Caco-2 (cell line): ENCODE data around the gene SLC9C2. TPM values are rescaled to one million over a fixed set of nuclear protein-coding genes. Genes with fewer than 3 reads are reported as not detected.

Experiments
- BruUV-seq: library from RNA; stranded (reverse); fragments of 400-500 nt; replicated peaks from 2 replicates; lab custom pipeline; 2021; lab: Mats Ljungman, UMichigan
- CTCF ChIA-PET: fragments of 300-600 bp; sonication (Branson Sonifier 250); formaldehyde crosslinking; loops from one replicate; lab custom pipeline; 2022; ENCODE audit warnings: antibody characterized with exemption; lab: Charles Lee
- POLR2A ChIA-PET: fragments of 300-600 bp; sonication (Branson Sonifier 250); formaldehyde crosslinking; loops from one replicate; lab custom pipeline; 2022; ENCODE audit warnings: antibody characterized with exemption; lab: Charles Lee
- DNase-seq, 2 experiments: peaks; one replicate each; pipeline versions ENCODE4 v3.0.0 to v3.0.0-alpha.2; 2020 to 2022
- H3K27me3 ChIP-seq: replicated peaks from 2 replicates; pipeline ENCODE4 v1.6.0; 2011; ENCODE audit warnings: low read length; ENCODE audit not compliant: control insufficient read depth, insufficient read depth
- H3K36me3 ChIP-seq: 2 replicates; pipeline ENCODE4 v1.5.1; 2011; ENCODE audit warnings: low read length; ENCODE audit not compliant: control insufficient read depth, insufficient read depth
- H3K4me1 ChIP-seq: fragments of 250-450 bp; sonication (Bioruptor Pico); 2 replicates; pipeline ENCODE4 v1.5.1; 2020; ENCODE audit warnings: mild to moderate bottlenecking
- H3K4me3 ChIP-seq: 2 replicates; pipeline ENCODE4 v1.5.1; 2011; ENCODE audit warnings: low read depth, mild to moderate bottlenecking, control low read depth, low read length
- H3K9me3 ChIP-seq: fragments of 250-450 bp; sonication (Bioruptor Pico); 2 replicates; pipeline ENCODE4 v1.5.1; 2020; ENCODE audit warnings: mild to moderate bottlenecking, moderate library complexity
- H3K27ac Mint-ChIP-seq: one replicate; pipeline ENCODE4 v1.8.0; 2022; ENCODE audit warnings: mixed read lengths; ENCODE audit not compliant: unreplicated experiment
- H3K27me3 Mint-ChIP-seq: one replicate; pipeline ENCODE4 v1.8.0; 2022; ENCODE audit warnings: mixed read lengths; ENCODE audit not compliant: insufficient read depth, unreplicated experiment
- H3K36me3 Mint-ChIP-seq: one replicate; pipeline ENCODE4 v1.8.0; 2022; ENCODE audit warnings: mild to moderate bottlenecking, mixed read lengths; ENCODE audit not compliant: insufficient read depth, unreplicated experiment
- H3K4me1 Mint-ChIP-seq: one replicate; pipeline ENCODE4 v1.8.0; 2022; ENCODE audit warnings: low read depth, mixed read lengths; ENCODE audit not compliant: unreplicated experiment
- H3K4me3 Mint-ChIP-seq: one replicate; pipeline ENCODE4 v1.8.0; 2022; ENCODE audit warnings: mild to moderate bottlenecking, moderate library complexity, mixed read lengths; ENCODE audit not compliant: unreplicated experiment
- H3K9me3 Mint-ChIP-seq: one replicate; pipeline ENCODE4 v1.8.0; 2022; ENCODE audit warnings: mixed read lengths; ENCODE audit not compliant: unreplicated experiment
- intact Hi-C: fragments of 100-400 bp; cut with micrococcal nuclease; formaldehyde crosslinking; loops from one replicate; pipeline ENCODE4 v1.10.0; 2022; ENCODE audit not compliant: unreplicated experiment
- total RNA-seq: library from RNA; stranded (reverse); gene quantifications from 2 replicates; pipeline ENCODE4 v1.2.3, GENCODE V29; 2022
- TF ChIP-seq, protein P1 (sequence below), 2 experiments: fragments of 200-600 bp in 1 of 2; IDR thresholded peaks; 1 replicate in 1 of 2; 2 replicates in 1 of 2; pipeline versions ENCODE4 v1.5.1 to v1.8.0; 2011 to 2022; ENCODE audit warnings: antibody characterized with exemption in 1 of 2, control low read depth in 1 of 2, inconsistent platforms in 1 of 2, low read depth in 1 of 2, low read length in 1 of 2, mild to moderate bottlenecking in 1 of 2, moderate library complexity in 1 of 2; ENCODE audit not compliant: insufficient read depth in 1 of 2, severe bottlenecking in 1 of 2, unreplicated experiment in 1 of 2

The SLC9C2 gene
- total RNA-seq, 1 experiment from 2014 or later, result not detected

DNA sequence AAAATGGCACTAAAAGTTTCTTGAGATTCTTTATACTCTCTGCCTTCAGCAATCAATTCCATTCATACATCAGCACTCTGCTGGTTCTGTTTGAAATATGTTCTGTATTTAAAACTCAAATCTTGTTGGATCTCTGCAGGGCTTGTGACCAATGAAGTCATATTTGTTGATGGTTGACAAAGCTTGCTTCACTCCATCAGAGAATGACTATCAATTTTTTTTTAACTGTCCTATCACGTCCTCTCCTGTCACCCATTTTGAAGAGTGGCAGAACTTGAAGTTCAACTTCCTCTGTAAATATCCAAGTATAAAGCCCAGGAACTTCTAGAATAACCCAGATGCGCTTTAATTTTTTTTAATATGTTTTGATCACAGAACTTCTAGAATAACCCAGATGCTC, 114.9 kb downstream of the SLC9C2 start:
- H3K27ac Mint-ChIP-seq, result no peak overlapping the region
- POLR2A ChIA-PET, result interaction anchor here (1.0 kb wide), 1 partner anchor 380 kb away, joined by 3 read pairs; the partner anchor contains the start of gene ZBTB37

DNA sequence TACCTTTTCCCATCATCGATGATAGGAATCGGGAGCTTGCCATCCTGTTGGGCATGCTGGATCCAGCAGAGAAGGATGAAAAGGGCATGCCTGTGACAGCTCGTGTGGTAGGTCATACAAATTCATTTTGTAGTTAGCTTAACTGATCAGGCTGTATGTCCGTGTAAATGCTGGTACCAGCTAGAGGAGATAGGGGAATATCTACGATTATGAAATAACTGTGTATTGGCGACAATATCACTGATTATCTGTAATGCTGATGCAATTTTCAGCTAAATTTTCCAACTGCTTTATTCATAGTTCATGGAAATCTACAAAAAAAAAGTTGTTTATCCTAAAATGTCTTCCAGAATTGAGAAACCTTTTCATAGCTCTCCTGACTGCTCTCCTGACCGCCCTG, 117.5 kb downstream of the SLC9C2 start:
- intact Hi-C loops, result no loop called here
- H3K4me3 ChIP-seq, result no peak overlapping the region
- H3K27me3 Mint-ChIP-seq, result no peaks in the 10 kb centered on the region
- H3K36me3 Mint-ChIP-seq, result peaks cover 100% of the 10 kb centered on the region
- no peak overlapping the region for H3K27ac Mint-ChIP-seq
- ChIA-PET POLR2A (interaction anchor here (0.6 kb wide), 1 partner anchor 13 kb away, joined by 4 read pairs; no protein-coding TSS in a partner anchor), CTCF (interaction anchor here (1.0 kb wide), 1 partner anchor 9 kb away, joined by 3 read pairs; the partner anchor contains the start of gene PRDX6)
- H3K4me3 Mint-ChIP-seq, result no peak overlapping the region
- TF ChIP-seq, protein P1, sequence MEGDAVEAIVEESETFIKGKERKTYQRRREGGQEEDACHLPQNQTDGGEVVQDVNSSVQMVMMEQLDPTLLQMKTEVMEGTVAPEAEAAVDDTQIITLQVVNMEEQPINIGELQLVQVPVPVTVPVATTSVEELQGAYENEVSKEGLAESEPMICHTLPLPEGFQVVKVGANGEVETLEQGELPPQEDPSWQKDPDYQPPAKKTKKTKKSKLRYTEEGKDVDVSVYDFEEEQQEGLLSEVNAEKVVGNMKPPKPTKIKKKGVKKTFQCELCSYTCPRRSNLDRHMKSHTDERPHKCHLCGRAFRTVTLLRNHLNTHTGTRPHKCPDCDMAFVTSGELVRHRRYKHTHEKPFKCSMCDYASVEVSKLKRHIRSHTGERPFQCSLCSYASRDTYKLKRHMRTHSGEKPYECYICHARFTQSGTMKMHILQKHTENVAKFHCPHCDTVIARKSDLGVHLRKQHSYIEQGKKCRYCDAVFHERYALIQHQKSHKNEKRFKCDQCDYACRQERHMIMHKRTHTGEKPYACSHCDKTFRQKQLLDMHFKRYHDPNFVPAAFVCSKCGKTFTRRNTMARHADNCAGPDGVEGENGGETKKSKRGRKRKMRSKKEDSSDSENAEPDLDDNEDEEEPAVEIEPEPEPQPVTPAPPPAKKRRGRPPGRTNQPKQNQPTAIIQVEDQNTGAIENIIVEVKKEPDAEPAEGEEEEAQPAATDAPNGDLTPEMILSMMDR (IDR thresholded peaks at IDR 0.05; ENCODE audit: insufficient read depth in 1 of 2, low read depth in 1 of 2, low read length in 1 of 2, severe bottlenecking in 1 of 2, unreplicated experiment in 1 of 2), result no peak
- peaks cover 20% of the 10 kb centered on the region for H3K4me1 ChIP-seq
- peaks cover 26% of the 10 kb centered on the region for H3K4me1 Mint-ChIP-seq
- no peak for DNase-seq
- no peaks in the 10 kb centered on the region for H3K9me3 Mint-ChIP-seq
- BruUV-seq, result no TSS peak
- H3K36me3 ChIP-seq, result peaks cover 14% of the 10 kb centered on the region
- no peaks in the 10 kb centered on the region for H3K27me3 ChIP-seq
- no peaks in the 10 kb centered on the region for H3K9me3 ChIP-seq

More for the DNA sequence above, 114.9 kb downstream of the SLC9C2 start:
- TF ChIP-seq, protein P1 (IDR thresholded peaks at IDR 0.05; ENCODE audit: insufficient read depth in 1 of 2, low read depth in 1 of 2, low read length in 1 of 2, severe bottlenecking in 1 of 2, unreplicated experiment in 1 of 2), result no peak
- no TSS peak for BruUV-seq
- intact Hi-C loops, result no loop called here
- peaks cover under 1% of the 10 kb centered on the region; the same call in 1 of the 2 replicates for H3K9me3 ChIP-seq
- peaks cover 20% of the 10 kb centered on the region for H3K4me1 ChIP-seq
- peaks cover 7% of the 10 kb centered on the region for H3K36me3 ChIP-seq
- no peak for DNase-seq
- H3K4me3 Mint-ChIP-seq, result no peak overlapping the region
- H3K4me3 ChIP-seq, result no peak overlapping the region
- peaks cover 80% of the 10 kb centered on the region for H3K36me3 Mint-ChIP-seq
- no peaks in the 10 kb centered on the region for H3K9me3 Mint-ChIP-seq
- no peaks in the 10 kb centered on the region for H3K27me3 ChIP-seq
- no peaks in the 10 kb centered on the region for H3K27me3 Mint-ChIP-seq
- H3K4me1 Mint-ChIP-seq, result peaks cover 14% of the 10 kb centered on the region
- CTCF ChIA-PET, result no interaction called here

DNA sequence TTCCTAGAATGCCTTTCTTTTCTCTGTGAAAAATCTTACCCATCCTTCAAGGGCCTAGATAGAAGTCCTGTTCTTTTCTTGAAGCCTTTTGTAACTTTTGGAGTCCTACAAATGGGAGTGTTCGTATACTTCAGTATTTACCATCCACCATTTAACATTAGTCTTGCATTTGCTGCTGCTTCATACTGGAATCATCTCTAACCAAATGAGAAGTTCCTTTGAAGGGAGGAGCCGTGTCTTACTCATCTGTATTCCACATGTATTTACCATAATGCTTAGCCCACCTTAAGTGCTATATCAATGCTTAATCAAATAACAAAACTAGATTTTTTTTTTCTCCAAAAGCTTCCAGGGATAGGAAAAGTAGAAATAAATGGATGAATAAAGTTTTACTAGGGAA, 118.6 kb downstream of the SLC9C2 start:
- Mint-ChIP-seq H3K27ac (no peak overlapping the region), H3K9me3 (no peaks in the 10 kb centered on the region), H3K36me3 (peaks cover 100% of the 10 kb centered on the region), H3K4me3 (no peak overlapping the region), H3K27me3 (no peaks in the 10 kb centered on the region), H3K4me1 (peaks cover 35% of the 10 kb centered on the region)
- no peak for DNase-seq
- peaks cover 19% of the 10 kb centered on the region for H3K4me1 ChIP-seq
- ChIA-PET POLR2A (no interaction called here), CTCF (no interaction called here)
- intact Hi-C loops, result no loop called here
- peaks cover 13% of the 10 kb centered on the region for H3K36me3 ChIP-seq
- no peaks in the 10 kb centered on the region for H3K9me3 ChIP-seq
- no peak overlapping the region for H3K4me3 ChIP-seq
- TF ChIP-seq, protein P1 (IDR thresholded peaks at IDR 0.05; ENCODE audit: insufficient read depth in 1 of 2, low read depth in 1 of 2, low read length in 1 of 2, severe bottlenecking in 1 of 2, unreplicated experiment in 1 of 2), result no peak
- no TSS peak for BruUV-seq
- no peaks in the 10 kb centered on the region for H3K27me3 ChIP-seq
